NCI-H2196 treated with DMSO at 0.1 percent for 48 hours (cell line): ENCODE data around the gene CHRNA4.
"Not testable (repeated sequence)": the region's sequence is repeated elsewhere in the genome, so short reads cannot be mapped to it uniquely, and the experiment has no call there.

Source experiments
- DNase-seq: peaks from one replicate; lab custom pipeline; 2025; ENCODE audit not compliant: unreplicated experiment; lab: John Stamatoyannopoulos, UW

The CHRNA4 gene

DNA sequence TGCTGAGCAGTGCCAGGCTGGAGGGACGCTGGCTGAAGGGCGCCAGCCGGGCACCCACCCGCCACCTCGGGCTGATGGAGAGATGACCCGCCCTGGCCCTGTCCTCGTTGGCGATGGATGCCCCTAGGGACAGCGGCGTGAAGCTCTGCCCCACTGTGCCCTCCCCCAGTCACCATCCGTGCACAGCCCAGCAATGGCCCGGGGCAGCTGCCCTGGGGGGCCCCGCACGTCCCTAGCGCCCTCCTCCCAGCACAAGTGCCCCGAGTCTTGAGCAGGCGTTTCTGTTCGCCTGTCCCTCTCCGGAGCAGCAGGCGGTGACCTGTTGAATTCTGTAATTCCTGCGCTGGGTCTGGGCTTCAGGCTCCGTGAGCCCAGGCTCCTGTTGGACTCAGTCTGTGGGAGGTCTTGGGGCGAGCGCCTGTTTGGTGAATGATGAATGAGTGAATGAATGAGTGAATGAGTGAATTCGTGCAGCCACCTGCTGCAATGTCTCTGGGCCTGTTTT lies 36.8 kb upstream of the CHRNA4 start:
- DNase-seq = no peak

DNA sequence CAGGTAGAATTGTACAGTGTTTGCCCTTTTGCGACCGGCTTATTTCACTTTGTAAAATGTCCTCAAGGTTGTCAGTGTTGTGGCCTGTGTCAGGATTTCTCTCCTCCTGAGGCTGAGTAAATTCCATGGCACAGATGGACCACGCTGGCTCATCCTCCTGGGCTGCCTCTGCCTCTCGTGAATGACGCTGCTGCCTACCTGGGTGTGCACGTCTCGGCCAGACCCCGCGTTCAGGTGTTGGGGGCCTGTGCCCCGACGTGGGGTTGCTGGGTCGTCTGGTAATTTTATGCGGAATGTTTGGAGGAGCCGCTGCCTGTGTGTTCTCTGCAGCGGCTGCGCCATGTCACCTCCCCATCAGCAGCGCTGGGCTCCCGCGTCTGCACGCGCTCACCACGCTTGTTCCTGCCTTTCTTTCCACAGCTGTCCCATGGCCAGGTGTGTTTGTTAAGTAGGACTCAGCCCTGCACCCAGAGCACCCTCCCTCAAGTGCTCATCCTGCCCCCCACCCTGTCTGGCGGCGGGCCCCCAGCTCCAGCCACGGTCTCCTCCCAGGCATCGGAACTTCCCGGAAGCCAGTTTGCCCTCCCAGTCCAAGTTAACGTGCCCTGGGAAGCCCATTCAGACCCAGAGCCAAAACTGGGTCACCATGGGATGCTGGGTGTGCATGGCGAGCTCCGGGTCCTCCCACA lies 36.1 kb upstream of the CHRNA4 start:
- DNase-seq = no peak

- no peak for DNase-seq
Observed at GRCh38 chr20:63396300-63396699, 35.2 kb upstream of the CHRNA4 start.

- no peak for DNase-seq
Observed at GRCh38 chr20:63395723-63396122, 34.6 kb upstream of the CHRNA4 start.

GRCh38 chr20:63394920-63395455 lies 33.8 kb upstream of the CHRNA4 start:
- no peak for DNase-seq

DNA sequence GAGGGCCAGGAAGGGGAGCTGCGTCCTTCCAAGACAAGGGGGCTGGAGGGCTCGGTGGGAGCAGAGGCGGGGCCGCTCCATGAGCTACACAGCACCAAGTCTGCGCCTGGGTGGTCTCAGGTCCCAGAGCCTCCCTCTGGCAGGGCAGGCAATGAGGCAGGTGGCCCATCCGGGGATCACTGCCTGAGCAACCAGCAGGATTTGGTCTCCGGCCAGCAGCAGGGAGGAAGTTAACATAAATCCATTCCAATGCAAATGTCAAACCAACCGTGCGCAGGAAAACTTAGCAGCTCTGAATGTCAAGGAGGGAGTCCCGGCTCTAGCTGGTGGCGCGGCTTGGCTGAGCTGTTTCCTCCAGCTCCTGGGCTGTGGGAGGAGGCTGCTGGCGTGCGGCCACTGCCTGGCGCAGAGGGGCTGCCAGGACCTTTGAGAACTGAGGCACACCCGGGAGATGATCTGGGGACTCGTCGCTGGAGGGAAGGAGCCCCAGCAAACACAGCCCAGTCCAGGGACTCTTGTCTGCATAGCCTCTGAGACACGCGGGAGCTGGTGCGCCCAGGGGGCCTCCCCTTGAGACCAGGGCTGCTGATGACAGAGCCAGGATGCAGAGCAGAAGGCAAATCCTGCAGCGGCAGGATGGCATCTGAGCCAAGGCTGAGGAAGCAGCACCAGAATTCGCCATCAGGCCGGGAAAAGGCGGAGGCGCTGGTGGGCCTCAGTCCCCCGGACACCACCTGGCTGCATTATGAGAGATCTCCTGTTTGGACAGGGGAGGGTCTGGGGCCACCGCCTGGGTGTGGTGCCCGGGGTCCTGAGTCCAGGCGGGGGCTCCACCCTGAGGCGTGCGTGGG lies 33.1 kb upstream of the CHRNA4 start:
- DNase-seq = no peak

- no peak for DNase-seq
Observed at GRCh38 chr20:63393566-63393965, 32.4 kb upstream of the CHRNA4 start.

DNA sequence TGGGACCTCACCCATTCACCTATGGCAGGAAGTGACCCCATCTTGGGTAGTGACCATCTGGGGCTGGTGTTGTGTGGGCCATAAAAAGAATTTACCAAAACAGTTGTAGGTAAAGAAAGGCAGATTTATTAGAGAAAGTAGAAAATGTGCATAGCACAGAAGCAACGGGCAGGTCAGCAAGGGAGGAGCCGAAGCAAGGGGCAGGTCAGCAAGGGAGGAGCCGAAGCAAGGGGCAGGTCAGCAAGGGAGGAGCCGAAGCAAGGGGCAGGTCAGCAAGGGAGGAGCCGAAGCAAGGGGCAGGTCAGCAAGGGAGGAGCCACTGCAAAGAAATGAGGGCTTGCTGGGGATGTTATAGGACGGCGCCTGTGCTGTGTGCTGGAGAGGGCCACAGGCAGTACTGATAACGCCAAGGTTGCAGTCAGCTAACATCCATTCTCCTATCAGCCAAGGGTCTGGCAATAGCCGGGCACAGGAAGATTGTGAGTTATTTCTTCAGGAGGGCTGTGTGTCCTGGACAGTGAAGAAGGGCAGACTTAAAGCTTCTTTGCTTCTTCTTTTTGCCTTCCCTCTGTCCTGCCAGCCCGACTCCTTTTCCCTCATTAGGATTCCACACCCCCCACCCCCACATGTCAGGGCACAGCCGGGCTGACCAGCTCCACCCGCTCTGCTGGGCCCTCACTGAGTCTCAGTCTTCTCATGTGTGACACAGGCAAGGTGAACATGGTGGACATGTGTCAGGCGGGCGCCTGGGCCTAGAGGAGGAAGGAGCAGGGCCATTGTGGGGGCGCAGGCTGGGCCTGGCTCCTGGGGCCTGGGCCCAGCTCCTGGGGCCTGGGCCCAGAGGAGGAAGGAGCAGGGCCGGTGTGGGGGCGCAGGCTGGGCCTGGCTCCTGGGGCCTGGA lies 31.6 kb upstream of the CHRNA4 start:
- DNase-seq = no peak

GRCh38 chr20:63387917-63388316 lies 26.8 kb upstream of the CHRNA4 start:
- DNase-seq = no peak

DNA sequence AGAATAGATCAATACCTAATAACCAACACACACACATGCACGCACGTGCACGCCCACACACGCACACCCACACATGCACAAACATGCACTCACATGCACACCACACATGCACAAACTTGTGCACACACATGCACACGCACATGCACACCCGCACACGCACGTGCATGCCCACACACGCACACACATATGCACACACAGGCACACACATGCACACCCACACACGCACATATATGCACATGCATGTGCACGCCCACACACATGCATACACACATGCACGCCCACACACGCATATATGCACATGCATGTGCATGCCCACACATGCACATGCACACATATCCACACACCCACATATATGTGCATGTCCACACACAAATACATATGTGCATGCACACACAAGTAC lies 26.2 kb upstream of the CHRNA4 start:
- no peak for DNase-seq

DNA sequence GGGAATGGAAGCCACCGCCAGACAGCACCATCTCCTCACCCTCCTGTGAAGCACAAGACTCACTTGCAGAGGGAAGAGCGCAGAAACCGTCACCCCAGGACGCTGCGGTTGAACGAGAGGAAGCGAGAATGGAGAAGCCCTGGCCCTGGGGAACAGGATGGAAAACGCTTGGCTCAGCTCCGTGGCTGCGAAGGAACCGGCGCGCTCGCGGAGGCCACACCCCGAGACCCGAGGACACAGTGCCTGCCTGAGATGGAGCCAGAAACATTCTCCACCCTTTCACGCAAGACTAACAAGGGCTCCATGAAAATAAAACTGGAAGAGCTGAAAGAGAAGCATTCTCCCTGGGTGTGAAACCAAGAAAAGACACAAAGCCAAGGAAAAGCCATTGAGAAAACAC lies 25.3 kb upstream of the CHRNA4 start:
- DNase-seq = no peak

- no peak for DNase-seq
Observed at GRCh38 chr20:63385819-63386218, 24.7 kb upstream of the CHRNA4 start.

DNA sequence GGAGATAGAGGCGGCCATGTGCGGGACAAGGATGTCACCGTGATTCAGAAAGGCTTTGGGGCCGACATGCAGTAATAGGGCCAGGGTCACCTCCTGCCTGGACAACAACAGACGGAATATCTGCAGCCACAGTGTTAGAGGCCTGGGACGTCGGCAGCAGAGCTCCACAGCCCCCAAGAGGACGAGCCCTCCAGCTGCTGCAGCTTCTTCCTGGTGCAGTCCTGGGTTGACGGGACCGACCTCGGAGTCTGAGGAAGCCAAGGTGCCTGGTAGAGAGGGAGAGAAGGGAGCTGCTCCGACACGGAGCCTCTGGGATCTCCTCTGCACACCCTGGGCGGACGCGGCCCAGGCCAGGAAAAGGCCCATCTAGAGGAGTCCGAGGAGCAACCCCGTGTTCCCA lies 23.2 kb upstream of the CHRNA4 start:
- no peak for DNase-seq

GRCh38 chr20:63383556-63383955 lies 22.4 kb upstream of the CHRNA4 start:
- no peak for DNase-seq

DNA sequence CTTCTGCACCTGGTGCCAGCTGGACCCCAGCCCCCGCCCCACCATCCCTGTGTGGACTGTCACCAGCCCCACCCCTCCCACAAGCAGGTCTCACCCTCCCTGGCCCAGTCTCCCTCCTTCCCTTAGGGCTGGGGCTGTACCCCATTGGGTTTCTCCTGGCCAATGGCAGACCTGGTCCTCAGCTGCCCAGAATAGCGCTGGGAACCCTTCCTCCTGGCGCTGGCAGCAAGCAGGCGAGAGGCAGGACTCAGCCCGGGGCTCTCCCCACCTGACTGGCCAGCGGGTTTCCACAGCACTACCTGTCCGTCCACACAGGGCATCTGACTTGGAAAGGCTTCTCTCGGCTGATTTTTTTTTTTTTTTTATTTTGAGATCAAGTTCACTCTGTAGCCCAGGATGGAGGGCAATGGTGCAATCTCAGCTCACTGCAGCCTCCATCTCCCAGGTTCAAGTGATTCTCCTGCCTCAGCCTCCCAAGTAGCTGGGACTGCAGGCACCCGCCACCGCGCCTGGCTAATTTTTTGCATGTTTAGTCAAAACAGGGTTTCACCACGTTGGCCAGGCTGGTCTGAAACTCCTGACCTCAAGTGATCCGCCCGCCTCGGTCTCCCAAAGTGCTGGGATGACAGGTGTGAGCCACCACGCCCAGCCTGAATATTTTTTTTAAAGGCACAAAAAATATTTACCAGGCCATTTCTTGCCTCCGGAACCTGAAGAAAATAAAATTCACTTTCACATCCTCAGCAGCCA lies 21.6 kb upstream of the CHRNA4 start:
- DNase-seq = peak; percentile 12

GRCh38 chr20:63381781-63382431 lies 20.8 kb upstream of the CHRNA4 start:
- DNase-seq = no peak

GRCh38 chr20:63380346-63380870 lies 19.3 kb upstream of the CHRNA4 start:
- no peak for DNase-seq

DNA sequence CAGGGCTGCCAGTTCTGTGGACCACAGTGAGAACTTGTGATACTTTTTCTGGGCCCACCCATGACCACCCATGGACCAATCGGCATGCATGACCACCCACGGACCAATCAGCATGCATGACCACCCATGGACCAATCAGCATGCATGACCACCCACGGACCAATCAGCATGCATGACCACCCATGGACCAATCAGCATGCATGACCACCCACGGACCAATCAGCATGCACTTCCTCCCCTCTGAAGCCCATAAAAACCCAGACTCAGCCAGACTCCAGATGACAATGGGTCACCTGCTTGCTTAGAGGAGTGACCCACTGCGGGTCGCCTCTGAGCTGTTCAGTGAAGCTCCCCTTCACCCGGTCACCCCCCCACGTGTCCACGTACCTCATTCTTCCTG lies 18.7 kb upstream of the CHRNA4 start:
- not testable (repeated sequence) for DNase-seq

DNA sequence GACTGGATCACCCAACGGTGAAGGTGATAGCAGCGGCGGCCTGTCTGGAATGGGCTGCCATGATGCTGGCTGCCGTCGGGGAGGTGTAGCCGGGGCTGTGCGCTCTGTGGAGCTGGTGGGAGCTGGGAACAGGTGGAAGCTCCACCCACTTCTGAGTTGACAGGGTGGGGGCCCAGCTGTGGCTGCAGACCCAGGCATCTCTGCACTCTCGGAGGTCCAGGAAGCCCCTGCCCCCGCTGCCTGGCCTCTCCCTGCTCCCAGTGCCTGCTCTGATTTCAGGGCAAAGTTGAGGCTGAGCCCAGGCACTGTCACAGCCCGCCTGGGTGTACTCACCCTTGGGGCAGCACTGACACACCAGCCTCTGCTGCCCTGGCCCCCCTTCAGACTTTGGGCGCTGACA lies 18.1 kb upstream of the CHRNA4 start:
- DNase-seq = no peak

- no peak for DNase-seq
Observed at GRCh38 chr20:63378626-63379025, 17.5 kb upstream of the CHRNA4 start.
